GM23248 (cell line): ENCODE measurements around the gene BSPRY.

Source experiments
- EZH2 ChIP-seq: fragments of 200-600 bp; sonication (generic); IDR thresholded peaks from 2 replicates; pipeline ENCODE4 v1.6.1; 2018; ENCODE audit warnings: antibody characterized with exemption, mild to moderate bottlenecking; ENCODE audit not compliant: insufficient read depth, poor library complexity, severe bottlenecking
- EZH2phosphoT487 ChIP-seq: fragments of 200-600 bp; sonication (generic); IDR thresholded peaks from 2 replicates; pipeline ENCODE4 v1.6.1; 2018; ENCODE audit warnings: antibody characterized with exemption, moderate library complexity, mild to moderate bottlenecking, low read depth; ENCODE audit not compliant: insufficient read depth

GRCh38 chr9:113380869-113381378 lies 31.6 kb downstream of the BSPRY start:
- TF ChIP-seq EZH2: no peak
- no peak for TF ChIP-seq EZH2phosphoT487
